ENCODE measurements around the gene PCED1B.
"Not testable (repeated sequence)": the region's sequence is repeated elsewhere in the genome, so short reads cannot be mapped to it uniquely, and the experiment has no call there.

PCED1B gene

GRCh38 chr12:47245623-47246022, 166.2 kb downstream of the PCED1B start:
- no peak for DNase-seq

DNA sequence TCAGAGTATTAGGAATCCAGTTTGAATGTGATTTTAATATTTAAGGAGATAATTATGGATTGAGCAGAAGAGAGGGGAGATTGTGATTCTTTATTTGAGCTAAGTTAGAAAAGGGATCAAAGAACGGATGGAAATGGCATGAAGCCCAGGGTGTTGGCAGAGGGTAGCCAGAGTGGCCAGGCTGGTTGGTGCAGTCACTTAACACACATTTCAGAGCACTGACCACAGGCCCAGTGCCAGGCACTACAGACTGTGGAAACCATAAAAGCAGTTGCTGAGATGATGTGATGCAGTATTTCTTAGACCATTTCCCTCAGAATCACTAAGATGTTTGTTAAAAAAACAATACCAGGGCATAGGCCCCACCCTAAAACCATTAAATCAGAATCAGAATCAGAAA, 168.0 kb downstream of the PCED1B start:
- no peak for DNase-seq

DNA sequence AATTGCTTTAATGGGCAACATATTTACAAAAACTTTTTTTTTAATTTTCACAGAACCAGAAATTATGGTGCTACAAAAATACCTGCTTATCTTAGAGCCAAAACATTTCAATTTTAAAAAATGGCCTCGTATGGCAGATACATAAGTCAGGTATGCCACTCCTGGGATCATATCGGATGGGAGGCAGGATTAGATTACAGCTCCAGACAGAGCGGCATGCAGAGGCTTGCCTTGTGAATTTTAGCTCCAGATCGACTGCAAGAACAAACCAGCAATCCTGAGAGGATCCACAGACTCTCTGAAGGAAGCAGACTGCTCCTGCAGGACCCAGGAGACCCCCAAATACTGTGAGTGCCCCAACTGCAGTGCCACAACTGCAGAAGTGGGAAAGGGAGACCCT, 169.7 kb downstream of the PCED1B start:
- no peak for DNase-seq

DNA sequence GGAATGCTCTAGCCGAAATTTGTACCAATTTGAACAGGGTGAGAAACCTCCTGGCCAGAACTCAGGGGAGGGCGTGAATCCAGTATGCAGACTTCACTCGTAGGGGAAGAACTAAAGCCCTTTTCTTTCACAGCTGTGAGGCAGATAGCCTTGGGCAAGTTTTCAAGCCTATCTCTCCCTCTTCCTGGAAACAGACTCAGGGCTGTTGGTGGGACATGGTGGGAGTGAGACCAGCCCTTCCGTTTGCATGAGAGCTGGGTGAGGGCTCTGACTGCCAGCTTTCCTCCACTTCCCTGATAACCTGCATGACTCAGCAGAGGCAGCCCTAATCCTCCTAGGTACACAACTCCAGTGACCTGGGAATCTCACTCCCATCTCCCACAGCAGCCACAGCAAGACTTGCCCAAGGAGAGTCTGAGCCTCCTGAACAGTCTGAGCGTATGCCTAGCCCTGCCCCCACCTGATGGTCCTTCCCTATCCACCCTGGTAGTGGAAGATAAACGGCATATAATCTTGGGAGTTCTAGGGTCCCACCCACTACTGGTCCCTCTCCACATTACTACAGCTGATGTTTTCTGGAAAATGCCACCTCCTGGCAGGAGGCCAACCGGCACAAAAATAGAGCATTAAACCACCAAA, 170.4 kb downstream of the PCED1B start:
- DNase-seq = no peak

- DNase-seq = no peak
Observed at GRCh38 chr12:47251919-47252318, 172.5 kb downstream of the PCED1B start.

DNA sequence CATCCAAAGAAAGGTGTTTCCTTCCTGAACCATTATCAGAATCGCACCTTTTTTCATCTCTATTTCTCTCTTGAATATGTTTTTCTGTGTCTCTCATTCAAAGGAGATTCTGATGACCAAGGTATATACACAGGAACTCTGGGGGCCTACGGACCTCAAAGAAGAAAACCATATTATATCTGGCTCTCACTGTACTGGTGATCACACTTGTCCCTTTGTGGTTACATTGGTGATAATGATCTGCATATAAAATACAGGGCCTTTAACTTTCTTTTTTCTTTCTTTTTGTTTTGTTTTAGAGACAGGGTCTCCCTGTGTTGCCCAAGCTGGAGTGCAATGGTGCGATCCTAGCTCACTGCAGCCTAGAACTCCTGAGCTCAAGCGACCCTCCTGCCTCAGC, 185.5 kb downstream of the PCED1B start:
- no peak for DNase-seq

DNA sequence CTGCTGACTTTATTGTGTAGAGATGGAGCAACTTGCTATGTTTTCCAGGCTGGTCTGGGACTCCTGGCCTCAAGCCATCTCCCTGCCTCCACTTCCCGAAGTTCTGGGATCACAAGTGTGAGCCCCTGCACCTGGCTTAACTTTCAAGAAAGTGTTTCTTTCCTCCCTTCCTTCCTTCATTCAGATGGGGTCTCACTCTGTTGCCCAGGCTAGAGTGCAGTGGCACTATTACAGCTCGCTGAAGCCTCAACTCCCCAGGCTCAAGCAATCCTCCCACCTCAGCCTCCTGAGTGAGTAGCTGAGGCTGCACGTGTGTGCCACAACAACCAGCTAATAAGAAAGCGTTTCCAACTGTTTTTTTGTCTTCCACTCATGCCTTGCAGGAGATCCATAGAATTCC, 186.0 kb downstream of the PCED1B start:
- DNase-seq = no peak

- no peak for DNase-seq
Observed at GRCh38 chr12:47267571-47267970, 188.2 kb downstream of the PCED1B start.

GRCh38 chr12:47268501-47269454, 189.4 kb downstream of the PCED1B start:
- DNase-seq = no peak

DNA sequence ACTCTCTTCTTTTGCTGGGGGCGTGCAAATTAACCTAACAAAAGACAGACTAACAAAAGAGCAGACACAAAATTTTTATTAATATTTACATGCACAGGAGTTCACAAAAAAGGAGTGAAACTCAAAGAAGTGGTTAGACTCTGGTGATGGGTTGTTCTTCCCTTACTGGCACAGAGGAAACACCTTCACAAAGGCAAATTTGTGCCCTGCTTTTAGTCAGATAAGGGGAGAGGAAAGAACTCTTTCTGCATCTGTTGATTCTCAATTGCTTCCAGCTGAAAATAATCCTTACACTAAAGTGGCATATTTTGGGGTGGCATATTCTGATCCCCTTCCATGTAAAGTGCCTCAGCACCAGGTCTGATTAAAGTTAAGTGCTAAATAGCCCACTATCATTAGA, 190.5 kb downstream of the PCED1B start:
- DNase-seq = no peak

DNA sequence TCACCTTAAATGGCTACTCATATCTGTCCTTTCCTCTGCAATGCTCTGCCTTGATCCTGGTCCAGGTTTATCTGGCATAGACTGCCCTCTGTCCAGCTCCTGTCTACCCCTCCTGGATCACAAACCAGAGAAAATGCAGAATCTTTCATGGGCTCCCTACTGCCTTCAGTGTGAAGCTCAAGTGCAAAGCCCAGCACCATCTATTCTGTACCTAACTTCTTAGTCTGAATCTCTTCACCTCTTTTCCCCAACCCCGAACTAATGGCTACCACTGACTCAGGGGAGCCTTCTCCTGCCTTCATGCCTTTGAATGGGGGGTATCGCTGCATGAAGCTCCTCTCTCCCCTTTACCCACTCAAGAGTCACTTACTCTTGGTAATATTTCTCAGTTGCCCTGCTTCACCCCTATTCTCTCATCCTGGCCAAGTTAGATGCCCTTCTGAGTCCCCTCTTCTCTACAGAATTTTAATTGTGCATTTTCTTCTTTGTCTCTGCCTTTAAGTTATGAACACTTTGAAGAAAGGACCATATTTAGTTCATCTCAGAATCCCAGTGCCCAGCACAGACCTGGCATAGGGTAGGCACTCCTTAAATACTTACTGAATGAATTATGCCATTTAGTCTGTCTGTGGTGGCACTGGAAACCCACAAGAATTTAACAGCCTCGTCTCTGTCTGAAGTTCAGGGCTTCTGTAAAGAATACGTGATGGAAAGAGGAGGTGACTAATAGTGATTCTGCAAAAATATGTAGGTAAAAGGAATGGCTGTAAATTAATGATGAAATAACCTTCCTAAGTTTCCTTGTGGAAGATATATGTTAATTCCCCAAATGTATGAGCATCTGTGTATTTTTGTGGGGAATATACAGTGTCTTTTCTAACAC, 191.6 kb downstream of the PCED1B start:
- DNase-seq = no peak

DNA sequence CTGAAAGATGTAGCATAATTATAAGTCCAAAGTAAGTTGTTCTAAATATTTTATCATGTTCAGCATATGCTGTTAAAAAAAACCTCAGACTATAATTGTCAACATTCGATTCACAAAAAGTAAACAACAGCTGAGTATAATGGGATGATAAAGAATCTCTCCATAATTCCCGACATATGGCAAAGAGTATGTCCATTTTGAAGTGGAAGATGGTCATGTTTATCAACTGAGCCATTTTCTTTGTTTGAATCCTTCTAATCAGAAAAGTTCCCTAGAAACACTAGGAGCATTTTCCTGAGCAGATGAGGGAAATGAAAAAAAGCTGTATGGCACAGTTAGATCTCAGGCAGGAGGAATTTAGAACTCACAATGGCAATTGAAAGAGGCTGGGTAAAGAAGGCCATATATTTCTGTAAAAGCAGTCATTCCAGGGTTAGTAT, 192.4 kb downstream of the PCED1B start:
- no peak for DNase-seq

- DNase-seq = no peak
Observed at GRCh38 chr12:47272412-47273190, 193.2 kb downstream of the PCED1B start.

DNA sequence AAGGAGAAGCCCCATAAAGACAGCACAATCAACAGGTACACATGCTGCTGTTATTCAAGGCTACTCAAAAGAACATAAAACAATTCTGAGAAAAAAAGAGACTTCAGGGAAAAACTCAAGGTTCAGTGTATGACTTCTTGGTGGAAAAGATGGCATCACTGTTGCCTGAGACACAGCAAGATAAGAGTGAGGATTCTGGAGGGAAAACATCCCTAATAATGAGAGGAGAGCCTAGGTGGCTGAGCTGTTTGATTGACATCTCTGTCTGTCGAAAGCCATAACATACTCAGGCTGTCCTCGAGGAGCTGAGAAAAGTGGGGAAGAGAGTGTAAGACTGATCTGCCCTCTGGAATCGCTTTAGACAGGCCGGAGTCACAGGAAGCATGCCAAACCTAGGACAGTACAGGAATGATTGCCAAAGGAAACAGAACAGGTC, 193.8 kb downstream of the PCED1B start:
- DNase-seq = no peak

GRCh38 chr12:47274760-47275159, 195.3 kb downstream of the PCED1B start:
- no peak for DNase-seq

DNA sequence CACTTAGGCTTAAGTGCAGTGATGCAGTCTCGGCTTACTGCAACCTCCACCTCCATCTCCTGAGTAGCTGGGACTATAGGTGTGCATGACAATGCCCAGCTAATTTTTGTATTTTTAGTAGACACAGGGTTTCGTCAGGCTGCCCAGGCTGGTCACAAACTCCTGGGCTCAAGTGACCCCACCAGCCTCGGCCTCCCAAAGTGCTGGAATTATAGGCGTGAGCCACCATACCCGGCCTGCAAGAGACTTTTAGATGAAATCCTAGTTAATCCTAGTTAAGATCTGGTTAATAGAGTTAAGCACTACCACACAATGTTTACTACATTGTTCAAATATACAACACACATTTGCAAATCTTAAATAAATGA, 196.8 kb downstream of the PCED1B start:
- no peak for DNase-seq

- DNase-seq = peak; percentile 63
Observed at GRCh38 chr12:47276621-47277309, 197.3 kb downstream of the PCED1B start.

DNA sequence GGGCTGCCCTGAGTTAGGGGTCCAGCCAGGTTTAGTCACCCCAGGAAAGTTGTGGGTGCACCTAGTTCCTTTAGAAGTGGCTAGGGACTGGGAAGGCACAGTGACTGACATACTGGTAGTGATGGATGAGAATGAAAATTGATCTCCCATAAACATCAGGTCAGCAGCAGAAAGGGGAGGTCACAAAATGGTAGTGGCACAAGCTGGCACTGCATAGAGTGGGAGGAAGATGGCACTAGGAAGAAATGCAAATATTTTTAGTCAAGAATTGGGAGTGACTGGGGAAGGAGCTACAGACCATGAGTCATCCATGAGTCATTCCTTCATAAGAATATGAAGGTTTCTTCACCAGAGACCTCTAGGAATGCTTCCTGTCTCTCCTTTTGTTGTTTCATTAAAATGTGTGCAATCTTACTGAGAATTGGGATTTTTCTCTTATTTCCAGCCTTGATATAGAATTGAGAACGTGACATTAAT, 198.6 kb downstream of the PCED1B start:
- DNase-seq = no peak

DNA sequence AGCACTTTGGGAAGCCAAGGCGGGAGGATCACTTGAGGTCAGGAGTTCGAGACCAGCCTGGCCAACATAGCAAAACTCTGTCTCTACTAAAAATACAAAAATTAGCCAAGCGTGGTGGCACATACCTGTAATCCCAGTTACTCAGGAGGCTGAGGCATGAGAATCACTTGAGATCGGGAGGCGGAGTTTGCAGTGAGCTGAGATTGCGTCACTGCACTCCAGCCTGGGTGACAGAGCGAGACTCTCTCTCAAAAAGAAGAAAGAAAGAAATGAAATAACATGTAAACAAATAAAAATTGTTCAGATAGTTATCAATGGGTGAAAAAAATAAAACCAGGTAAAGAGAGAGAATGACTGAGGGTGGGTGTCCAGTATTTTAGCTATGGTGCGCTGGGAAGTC, 200.3 kb downstream of the PCED1B start:
- DNase-seq = not testable (repeated sequence)

GRCh38 chr12:47280543-47281300, 201.3 kb downstream of the PCED1B start:
- DNase-seq = no peak

- no peak for DNase-seq
Observed at GRCh38 chr12:47281667-47282171, 202.3 kb downstream of the PCED1B start.
